Endometrium (tissue), 2 donors: ENCODE measurements around the gene BAZ1A.

Experiments
- FAIRE-seq: peaks from 2 replicates; lab custom pipeline; 2012; peaks lifted over from hg19 to GRCh38; lab: Jason Lieb, UNC
- donor health status: control.
- donor health status: control.

The BAZ1A gene, protein sequence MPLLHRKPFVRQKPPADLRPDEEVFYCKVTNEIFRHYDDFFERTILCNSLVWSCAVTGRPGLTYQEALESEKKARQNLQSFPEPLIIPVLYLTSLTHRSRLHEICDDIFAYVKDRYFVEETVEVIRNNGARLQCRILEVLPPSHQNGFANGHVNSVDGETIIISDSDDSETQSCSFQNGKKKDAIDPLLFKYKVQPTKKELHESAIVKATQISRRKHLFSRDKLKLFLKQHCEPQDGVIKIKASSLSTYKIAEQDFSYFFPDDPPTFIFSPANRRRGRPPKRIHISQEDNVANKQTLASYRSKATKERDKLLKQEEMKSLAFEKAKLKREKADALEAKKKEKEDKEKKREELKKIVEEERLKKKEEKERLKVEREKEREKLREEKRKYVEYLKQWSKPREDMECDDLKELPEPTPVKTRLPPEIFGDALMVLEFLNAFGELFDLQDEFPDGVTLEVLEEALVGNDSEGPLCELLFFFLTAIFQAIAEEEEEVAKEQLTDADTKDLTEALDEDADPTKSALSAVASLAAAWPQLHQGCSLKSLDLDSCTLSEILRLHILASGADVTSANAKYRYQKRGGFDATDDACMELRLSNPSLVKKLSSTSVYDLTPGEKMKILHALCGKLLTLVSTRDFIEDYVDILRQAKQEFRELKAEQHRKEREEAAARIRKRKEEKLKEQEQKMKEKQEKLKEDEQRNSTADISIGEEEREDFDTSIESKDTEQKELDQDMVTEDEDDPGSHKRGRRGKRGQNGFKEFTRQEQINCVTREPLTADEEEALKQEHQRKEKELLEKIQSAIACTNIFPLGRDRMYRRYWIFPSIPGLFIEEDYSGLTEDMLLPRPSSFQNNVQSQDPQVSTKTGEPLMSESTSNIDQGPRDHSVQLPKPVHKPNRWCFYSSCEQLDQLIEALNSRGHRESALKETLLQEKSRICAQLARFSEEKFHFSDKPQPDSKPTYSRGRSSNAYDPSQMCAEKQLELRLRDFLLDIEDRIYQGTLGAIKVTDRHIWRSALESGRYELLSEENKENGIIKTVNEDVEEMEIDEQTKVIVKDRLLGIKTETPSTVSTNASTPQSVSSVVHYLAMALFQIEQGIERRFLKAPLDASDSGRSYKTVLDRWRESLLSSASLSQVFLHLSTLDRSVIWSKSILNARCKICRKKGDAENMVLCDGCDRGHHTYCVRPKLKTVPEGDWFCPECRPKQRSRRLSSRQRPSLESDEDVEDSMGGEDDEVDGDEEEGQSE (N-terminal part only)

DNA sequence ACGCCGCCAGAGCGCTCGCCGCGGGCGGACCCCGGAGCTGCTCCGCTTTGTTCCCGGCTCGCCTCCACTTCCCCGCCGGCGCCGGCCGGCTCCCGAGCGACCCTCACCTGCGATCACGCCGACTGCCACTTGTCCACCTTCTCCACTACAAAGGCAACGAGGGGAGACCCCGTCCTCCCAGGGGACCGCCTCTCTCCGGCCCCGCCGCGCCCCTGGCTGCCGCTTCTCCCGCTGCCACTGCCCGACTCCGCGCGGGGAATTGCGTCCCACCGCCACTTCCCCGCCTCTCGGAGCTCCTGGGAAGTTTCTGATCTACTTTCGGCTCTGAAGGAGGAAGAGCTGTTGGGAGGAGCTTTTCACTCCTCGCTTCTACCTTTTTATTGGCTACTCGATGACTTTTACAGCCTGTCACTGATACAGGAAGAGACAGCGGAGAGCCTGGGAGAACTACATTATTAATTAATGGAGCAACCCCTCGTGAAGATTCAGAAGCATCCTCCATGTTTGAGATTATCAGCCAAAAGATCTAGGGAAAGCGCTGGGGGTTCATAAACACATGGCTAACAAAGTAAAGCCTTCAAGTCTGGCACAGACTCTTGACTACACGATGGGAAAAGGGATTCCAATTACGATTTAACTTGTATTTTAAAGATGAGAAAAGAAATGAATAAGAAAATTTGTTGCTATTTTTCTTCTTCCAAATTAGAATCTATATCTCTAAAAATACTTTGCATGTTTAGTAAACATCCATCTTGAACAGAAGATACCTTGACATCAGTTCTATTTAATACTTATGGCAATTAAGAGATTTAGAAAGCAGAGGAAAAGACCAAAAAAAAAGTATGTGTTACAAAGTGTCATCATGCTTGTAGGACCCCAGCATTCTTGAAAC is at the start of gene BAZ1A:
BAZ1A (minus strand) TSS at position 330 of the 892 bp plus-strand sequence. CDS start 756 bp downstream, outside the sequence.
- peak; percentile 75 for FAIRE-seq

GRCh38 chr14:34920339-34920738 is 45.2 kb upstream of the BAZ1A start:
- no peak for FAIRE-seq

GRCh38 chr14:34913619-34914018 is 38.5 kb upstream of the BAZ1A start:
- no peak for FAIRE-seq

DNA sequence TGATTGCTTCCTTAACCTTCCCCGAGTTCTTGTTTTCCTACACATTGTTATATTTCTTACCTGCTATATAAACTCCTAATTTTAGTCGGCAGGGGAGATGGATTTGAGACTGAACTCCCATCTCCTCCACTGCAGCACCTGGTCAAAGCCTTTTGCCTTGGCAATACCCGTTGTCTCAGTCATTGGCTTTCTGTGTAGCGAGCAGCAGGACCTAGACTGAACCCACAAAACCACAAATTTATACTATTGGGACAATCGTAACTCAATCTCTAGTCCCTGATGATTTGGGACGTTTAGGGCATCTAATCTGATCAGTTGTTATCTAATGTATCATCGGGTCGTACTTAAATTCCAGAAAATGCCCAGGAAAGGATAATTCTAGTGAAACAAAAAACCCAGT is 37.8 kb upstream of the BAZ1A start:
- no peak for FAIRE-seq

GRCh38 chr14:34912182-34912581 is 37.0 kb upstream of the BAZ1A start:
- no peak for FAIRE-seq

DNA sequence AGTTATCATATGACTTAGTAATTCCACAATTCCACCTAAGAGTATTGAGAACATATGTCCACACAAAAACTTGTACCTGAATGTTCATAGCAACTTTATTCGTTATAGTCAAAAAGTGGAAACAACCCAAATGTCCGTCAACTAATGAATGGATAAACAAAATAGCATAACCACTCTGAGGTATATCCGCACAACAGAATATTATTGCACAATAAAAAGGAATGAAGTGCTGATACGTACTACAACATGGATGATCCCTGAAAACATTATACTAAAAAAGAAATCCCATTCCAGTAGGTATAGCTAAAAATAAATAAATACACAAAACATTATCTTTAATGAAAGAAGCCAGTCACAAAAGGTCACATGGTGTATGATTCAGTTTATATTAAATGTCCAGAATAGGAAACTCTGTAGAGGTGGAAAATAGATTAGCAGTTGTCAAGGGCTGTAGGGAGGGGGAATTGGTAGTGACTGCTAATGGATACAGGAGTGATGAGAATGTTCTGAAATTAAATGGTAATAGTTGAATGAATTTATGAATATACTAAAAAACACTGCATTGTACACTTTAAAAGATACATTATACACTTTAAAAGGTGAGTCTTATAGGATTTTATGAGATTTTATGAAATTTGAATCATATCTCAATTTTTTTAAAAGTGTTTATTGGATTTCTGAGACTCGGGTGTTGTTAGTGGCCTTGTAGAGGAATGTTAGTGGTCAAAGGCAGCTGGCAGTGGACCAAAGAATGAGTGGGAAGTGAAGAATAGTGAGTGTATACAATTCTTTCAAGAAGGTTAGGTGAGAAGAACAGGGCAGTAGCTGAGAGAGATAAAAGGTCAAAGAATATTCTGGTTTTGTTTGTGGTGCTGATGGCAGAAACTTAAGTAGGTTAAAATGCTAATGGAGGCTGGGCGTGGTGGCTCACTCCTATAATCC is 36.3 kb upstream of the BAZ1A start:
- no peak for FAIRE-seq

DNA sequence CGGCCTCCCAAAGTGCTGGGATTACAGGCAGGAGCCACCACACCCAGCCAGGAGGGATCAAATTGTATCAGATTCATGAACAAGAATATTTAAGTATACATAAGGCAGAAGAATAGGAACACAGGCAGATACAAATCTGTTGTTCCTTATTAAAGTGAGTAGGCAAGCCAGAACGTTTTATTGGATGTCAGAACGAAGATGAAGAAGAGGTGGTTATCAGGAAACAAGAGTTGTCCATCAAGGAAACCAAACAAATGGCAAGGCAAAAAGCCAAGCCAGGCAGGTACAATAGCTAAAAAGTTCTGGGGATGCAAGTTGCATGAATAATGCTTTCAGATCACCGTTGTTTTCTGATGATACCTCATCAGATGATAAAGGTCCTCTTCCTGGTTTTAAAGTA is 31.1 kb upstream of the BAZ1A start:
- no peak for FAIRE-seq

DNA sequence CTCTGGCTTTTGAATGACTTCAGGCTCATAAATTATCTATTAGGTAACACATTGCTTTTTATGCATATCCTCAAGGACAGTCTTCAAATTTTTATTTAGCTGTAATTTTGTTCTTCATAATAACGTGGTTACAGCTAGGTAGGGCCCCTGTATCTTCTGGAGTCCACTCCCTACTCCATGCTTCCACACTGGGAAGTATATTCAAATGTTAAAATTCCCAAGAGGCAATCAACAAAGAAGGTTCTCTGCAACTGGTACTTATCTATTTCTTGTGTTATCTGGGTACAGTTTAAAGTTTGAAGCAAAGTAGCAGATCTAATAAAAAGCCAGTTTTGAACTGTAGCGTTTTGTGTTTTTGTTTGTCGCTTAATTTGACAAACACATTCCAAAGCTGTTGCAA is 20.1 kb upstream of the BAZ1A start:
- no peak for FAIRE-seq

DNA sequence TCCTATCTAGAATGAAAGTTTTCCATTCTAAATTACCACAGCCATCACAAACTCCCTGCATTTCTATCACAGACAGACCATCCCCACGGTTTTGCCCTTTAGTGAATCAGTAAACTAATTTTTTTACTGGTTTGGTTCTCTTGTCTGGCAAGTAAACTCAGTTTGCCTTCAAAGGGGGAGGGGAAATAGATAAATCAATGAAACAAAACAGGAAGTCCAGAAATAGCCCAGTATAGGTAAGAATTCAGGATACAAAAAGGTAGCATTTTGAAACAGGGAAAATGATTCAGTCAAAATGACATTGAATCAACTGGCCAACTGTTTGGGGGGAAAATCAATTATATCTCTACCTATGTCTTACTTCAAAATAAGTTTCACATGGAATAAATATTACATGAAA is 15.8 kb upstream of the BAZ1A start:
- FAIRE-seq: no peak

GRCh38 chr14:34888186-34888585 is 13.0 kb upstream of the BAZ1A start:
- no peak for FAIRE-seq

- no peak for FAIRE-seq
These were observed 8.8 kb upstream of the BAZ1A start for GRCh38 chr14:34883954-34884353.

DNA sequence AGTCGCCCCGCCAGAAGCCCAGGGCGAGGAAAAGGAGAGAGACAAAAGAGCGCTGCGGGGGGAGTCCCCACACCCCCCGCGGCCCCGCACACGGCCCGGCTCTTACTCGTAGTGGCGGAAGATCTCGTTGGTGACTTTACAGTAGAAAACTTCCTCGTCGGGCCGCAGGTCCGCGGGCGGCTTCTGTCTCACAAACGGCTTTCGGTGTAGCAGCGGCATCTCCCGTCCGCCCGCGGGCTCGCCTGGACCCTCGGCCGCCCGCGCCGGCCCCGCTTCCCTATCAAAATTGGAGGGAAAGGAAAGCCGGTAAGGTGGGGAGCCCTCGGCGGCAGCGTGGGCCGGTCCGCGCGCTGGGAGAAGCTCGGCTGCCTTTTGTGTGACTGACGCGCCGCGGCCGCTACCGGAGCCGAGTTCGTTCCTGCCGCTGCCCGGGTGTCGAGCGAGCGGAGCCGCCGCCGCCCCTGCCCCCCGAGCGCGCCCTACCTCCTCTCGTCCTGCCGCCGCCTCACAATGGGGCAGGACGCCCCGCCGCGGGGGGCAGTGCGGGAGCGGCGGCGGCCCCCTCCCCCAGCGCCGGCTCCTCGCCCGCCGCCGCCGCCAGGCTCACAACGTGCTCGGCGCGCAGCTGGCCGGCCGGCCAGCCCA is 652 bp downstream of the BAZ1A start:
- no peak for FAIRE-seq

GRCh38 chr14:34873589-34874385 is 1.4 kb downstream of the BAZ1A start:
- no peak for FAIRE-seq

- FAIRE-seq: peak; percentile 57
These were observed 2.2 kb downstream of the BAZ1A start for GRCh38 chr14:34872822-34873588.

- no peak for FAIRE-seq
These were observed 8.0 kb downstream of the BAZ1A start for GRCh38 chr14:34867199-34867598.

DNA sequence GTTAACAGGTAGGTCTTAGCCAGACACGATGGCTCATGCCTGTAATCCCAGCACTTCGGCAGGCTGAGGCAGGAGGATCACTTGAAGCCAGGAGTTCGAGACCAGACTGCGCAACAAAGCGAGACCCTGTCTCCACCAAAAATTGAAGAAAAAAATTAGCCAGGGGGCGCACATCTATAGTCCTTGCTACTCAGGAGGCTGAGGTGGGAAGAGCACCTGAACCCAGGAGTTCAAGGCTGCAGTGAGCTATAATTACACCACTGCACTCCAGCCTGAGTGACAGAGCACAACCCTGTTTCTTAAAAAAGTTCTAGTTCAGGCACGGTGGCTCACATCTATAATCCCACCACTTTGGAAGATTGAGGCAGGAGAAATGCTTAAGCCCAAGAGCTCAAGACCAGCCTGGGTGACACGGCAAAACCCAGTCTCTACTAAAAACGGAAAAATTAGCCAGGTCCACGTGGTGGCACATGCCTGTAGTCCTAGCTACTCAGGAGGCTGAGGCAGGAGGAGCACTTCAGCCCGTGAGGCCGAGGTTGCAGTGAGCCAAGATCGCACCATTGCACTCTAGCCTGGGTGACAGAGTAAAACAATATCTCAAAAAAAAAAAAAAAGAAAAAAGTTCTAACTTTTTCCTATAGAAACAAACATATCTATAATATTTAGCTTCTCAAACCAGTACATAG is 9.1 kb downstream of the BAZ1A start:
- FAIRE-seq: no peak

- no peak for FAIRE-seq
These were observed 11.3 kb downstream of the BAZ1A start for GRCh38 chr14:34863844-34864243.
